Thyroid gland (tissue), 4 donors: ENCODE results near the gene C22orf42.

Source experiments
- CTCF ChIP-seq, 6 experiments: fragments of 200-600 bp in 3 of 6; fragments of 450-650 bp in 3 of 6; sonication (generic) in 3 of 6; IDR thresholded peaks; one replicate each; pipeline ENCODE4 v1.5.1; 2016 to 2019; ENCODE audit warnings: antibody characterized with exemption in 6 of 6, mild to moderate bottlenecking in 2 of 6, inconsistent platforms in 1 of 6, moderate library complexity in 1 of 6
- POLR2A ChIP-seq, 2 donors: fragments of 450-650 bp; IDR thresholded peaks; one replicate each; pipeline ENCODE4 v1.6.1; 2017; ENCODE audit warnings: antibody characterized with exemption in 2 of 2, mild to moderate bottlenecking in 2 of 2, moderate library complexity in 1 of 2

DNA sequence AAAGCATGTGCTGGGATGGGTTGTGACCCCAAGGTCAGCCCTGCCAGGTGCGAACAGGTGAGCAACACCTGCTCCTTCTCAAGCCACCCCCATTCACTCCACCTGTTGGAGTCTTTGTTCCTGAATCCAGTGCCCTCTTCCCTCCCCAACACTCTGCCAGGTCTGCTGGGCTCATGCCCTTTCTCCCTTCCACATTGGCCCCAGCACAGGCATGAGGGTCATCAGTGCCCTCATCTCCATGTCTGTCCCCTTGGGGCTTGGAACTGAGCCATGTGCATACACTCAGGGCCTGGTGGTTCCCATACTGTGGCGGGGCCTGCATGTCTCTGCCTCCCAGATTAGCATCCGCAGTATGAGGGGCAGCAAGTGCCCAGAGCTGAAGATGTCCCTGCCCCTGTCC lies 26.7 kb upstream of the C22orf42 start:
- no peak for TF ChIP-seq CTCF (IDR thresholded peaks at IDR 0.05)
- no peak for TF ChIP-seq POLR2A (IDR thresholded peaks at IDR 0.05)
